ENCODE data around the gene CTNND2. TPM values are rescaled to one million over a fixed set of nuclear protein-coding genes. Genes with fewer than 3 reads are reported as not detected.

CTNND2 gene
- total RNA-seq, 2 experiments from 2014 or later: 0.20 TPM; not detected in 1

GRCh38 chr5:11468334-11469039 is 435.8 kb downstream of the CTNND2 start:
- ATAC-seq (ENCODE audit: poor library complexity) (no peak), DNase-seq (no peak)
- Mint-ChIP-seq H3K4me1 (ENCODE audit: low read depth) (no peaks in the 10 kb centered on the region), H3K27me3 (no peaks in the 10 kb centered on the region), H3K27ac (no peak overlapping the region), H3K9me3 (no peaks in the 10 kb centered on the region), H3K36me3 (ENCODE audit: low read depth) (no peaks in the 10 kb centered on the region), H3K4me3 (no peak overlapping the region)
- Histone ChIP-seq H3K36me3 (ENCODE audit: insufficient read depth, low read length) (no peaks in the 10 kb centered on the region), H3K4me1 (ENCODE audit: insufficient read depth, low read length) (no peaks in the 10 kb centered on the region), H3K27me3 (ENCODE audit: control insufficient read depth in 1 of 2, insufficient read depth in 2 of 2, low read length in 2 of 2) (no peaks in the 10 kb centered on the region), H3K9me3 (ENCODE audit: control insufficient read depth in 1 of 2, insufficient read depth in 1 of 2, low read length in 2 of 2) (no peaks in the 10 kb centered on the region), H3K4me3 (ENCODE audit: low read length) (no peak overlapping the region), H3K27ac (ENCODE audit: low read depth in 1 of 2, low read length in 2 of 2) (no peak overlapping the region)
- CTCF ChIA-PET: no interaction called here
- TF ChIP-seq CTCF (IDR thresholded peaks at IDR 0.05): no peak
- POLR2A ChIA-PET: no interaction called here
- intact Hi-C loops (cut with DNase I, micrococcal nuclease): no loop called here

- H3K9me3 ChIP-seq (ENCODE audit: control insufficient read depth in 1 of 2, insufficient read depth in 1 of 2, low read length in 2 of 2): no peaks in the 10 kb centered on the region
- H3K36me3 Mint-ChIP-seq (ENCODE audit: low read depth): no peaks in the 10 kb centered on the region
- H3K9me3 Mint-ChIP-seq: no peaks in the 10 kb centered on the region
- no peaks in the 10 kb centered on the region for H3K36me3 ChIP-seq (ENCODE audit: insufficient read depth, low read length)
- POLR2A ChIA-PET: no interaction called here
- no peaks in the 10 kb centered on the region for H3K27me3 ChIP-seq (ENCODE audit: control insufficient read depth in 1 of 2, insufficient read depth in 2 of 2, low read length in 2 of 2)
- H3K4me1 Mint-ChIP-seq (ENCODE audit: low read depth): no peaks in the 10 kb centered on the region
- no peak overlapping the region for H3K27ac ChIP-seq (ENCODE audit: low read depth in 1 of 2, low read length in 2 of 2)
- no peaks in the 10 kb centered on the region for H3K27me3 Mint-ChIP-seq
- H3K27ac Mint-ChIP-seq: no peak overlapping the region
- H3K4me3 ChIP-seq (ENCODE audit: low read length): no peak overlapping the region
- TF ChIP-seq CTCF (IDR thresholded peaks at IDR 0.05): no peak
- DNase-seq (no peak), ATAC-seq (ENCODE audit: poor library complexity) (no peak)
- intact Hi-C loops (cut with DNase I, micrococcal nuclease): no loop called here
- CTCF ChIA-PET: no interaction called here
- no peak overlapping the region for H3K4me3 Mint-ChIP-seq
- H3K4me1 ChIP-seq (ENCODE audit: insufficient read depth, low read length): no peaks in the 10 kb centered on the region
These were observed 436.7 kb downstream of the CTNND2 start for GRCh38 chr5:11467588-11467987.

- H3K4me1 ChIP-seq (ENCODE audit: insufficient read depth, low read length): no peaks in the 10 kb centered on the region
- no peaks in the 10 kb centered on the region for H3K4me1 Mint-ChIP-seq (ENCODE audit: low read depth)
- H3K4me3 Mint-ChIP-seq: no peak overlapping the region
- POLR2A ChIA-PET: no interaction called here
- H3K36me3 ChIP-seq (ENCODE audit: insufficient read depth, low read length): no peaks in the 10 kb centered on the region
- ATAC-seq (ENCODE audit: poor library complexity) (no peak), DNase-seq (no peak)
- TF ChIP-seq CTCF (IDR thresholded peaks at IDR 0.05): no peak
- H3K27ac Mint-ChIP-seq: no peak overlapping the region
- intact Hi-C loops (cut with DNase I, micrococcal nuclease): no loop called here
- no peaks in the 10 kb centered on the region for H3K9me3 ChIP-seq (ENCODE audit: control insufficient read depth in 1 of 2, insufficient read depth in 1 of 2, low read length in 2 of 2)
- H3K27ac ChIP-seq (ENCODE audit: low read depth in 1 of 2, low read length in 2 of 2): no peak overlapping the region
- H3K4me3 ChIP-seq (ENCODE audit: low read length): no peak overlapping the region
- CTCF ChIA-PET: no interaction called here
- H3K27me3 Mint-ChIP-seq: no peaks in the 10 kb centered on the region
- no peaks in the 10 kb centered on the region for H3K9me3 Mint-ChIP-seq
- no peaks in the 10 kb centered on the region for H3K36me3 Mint-ChIP-seq (ENCODE audit: low read depth)
- H3K27me3 ChIP-seq (ENCODE audit: control insufficient read depth in 1 of 2, insufficient read depth in 2 of 2, low read length in 2 of 2): no peaks in the 10 kb centered on the region
These were observed 444.5 kb downstream of the CTNND2 start for GRCh38 chr5:11459716-11460115.

Measured in CD4-positive, alpha-beta T cell (primary cell).